ENCODE results near the gene SSU72.
"Not testable (repeated sequence)": the region's sequence is repeated elsewhere in the genome, so short reads cannot be mapped to it uniquely, and the experiment has no call there.

Gene SSU72

GRCh38 chr1:1594602-1595260 is 20.1 kb upstream of the SSU72 start:
- DNase-seq = peak; percentile 57

GRCh38 chr1:1593834-1594601 is 19.4 kb upstream of the SSU72 start:
- no peak for DNase-seq

- DNase-seq = no peak
Measured at GRCh38 chr1:1591452-1591851, 16.8 kb upstream of the SSU72 start.

GRCh38 chr1:1583347-1584010 is 8.8 kb upstream of the SSU72 start:
- DNase-seq = no peak

- no peak for DNase-seq
Measured at GRCh38 chr1:1582585-1583346, 8.1 kb upstream of the SSU72 start.

GRCh38 chr1:1578371-1578940 is 3.8 kb upstream of the SSU72 start:
- no peak for DNase-seq

GRCh38 chr1:1577367-1578011 is 2.8 kb upstream of the SSU72 start:
- no peak for DNase-seq

- DNase-seq = peak; percentile 78
Measured at GRCh38 chr1:1573843-1574720, 581 bp downstream of the SSU72 start.

GRCh38 chr1:1569341-1569740 is 5.3 kb downstream of the SSU72 start:
- no peak for DNase-seq

GRCh38 chr1:1567891-1568291 is 6.8 kb downstream of the SSU72 start:
- no peak for DNase-seq

- no peak for DNase-seq
Measured at GRCh38 chr1:1567152-1567875, 7.3 kb downstream of the SSU72 start.

GRCh38 chr1:1565340-1565739 is 9.3 kb downstream of the SSU72 start:
- DNase-seq = no peak

GRCh38 chr1:1564268-1564667 is 10.4 kb downstream of the SSU72 start:
- DNase-seq = no peak

GRCh38 chr1:1563688-1564087 is 11.0 kb downstream of the SSU72 start:
- DNase-seq = no peak

GRCh38 chr1:1562556-1563195 is 12.0 kb downstream of the SSU72 start:
- DNase-seq = no peak

- DNase-seq = no peak
Measured at GRCh38 chr1:1561801-1562470, 12.7 kb downstream of the SSU72 start.

- DNase-seq = no peak
Measured at GRCh38 chr1:1560178-1560577, 14.5 kb downstream of the SSU72 start.

- no peak for DNase-seq
Measured at GRCh38 chr1:1559066-1559465, 15.6 kb downstream of the SSU72 start.

- DNase-seq = no peak
Measured at GRCh38 chr1:1558591-1558990, 16.1 kb downstream of the SSU72 start.

GRCh38 chr1:1557688-1558087 is 17.0 kb downstream of the SSU72 start:
- not testable (repeated sequence) for DNase-seq

Measured in NCI-H345 (cell line).